ENCODE measurements around the gene C2orf49.
"Not testable (repeated sequence)": the region's sequence is repeated elsewhere in the genome, so short reads cannot be mapped to it uniquely, and the experiment has no call there.

C2orf49 gene

GRCh38 chr2:105320651-105321215 is 16.6 kb upstream of the C2orf49 start:
- H3K4me3 ChIP-seq (ENCODE audit: low read depth, low read length), result no peak overlapping the region

GRCh38 chr2:105321875-105322646 is 15.3 kb upstream of the C2orf49 start:
- no peak overlapping the region for H3K4me3 ChIP-seq (ENCODE audit: low read depth, low read length)

- no peak overlapping the region for H3K4me3 ChIP-seq (ENCODE audit: low read depth, low read length)
These were observed 14.2 kb upstream of the C2orf49 start for GRCh38 chr2:105323111-105323510.

GRCh38 chr2:105324101-105324500 is 13.2 kb upstream of the C2orf49 start:
- H3K4me3 ChIP-seq (ENCODE audit: low read depth, low read length), result no peak overlapping the region

- no peak overlapping the region for H3K4me3 ChIP-seq (ENCODE audit: low read depth, low read length)
These were observed 12.6 kb upstream of the C2orf49 start for GRCh38 chr2:105324732-105325131.

- H3K4me3 ChIP-seq (ENCODE audit: low read depth, low read length), result no peak overlapping the region
These were observed 11.9 kb upstream of the C2orf49 start for GRCh38 chr2:105325389-105325963.

GRCh38 chr2:105327271-105327670 is 10.1 kb upstream of the C2orf49 start:
- not testable (repeated sequence) for H3K4me3 ChIP-seq (ENCODE audit: low read depth, low read length)

- no peak overlapping the region for H3K4me3 ChIP-seq (ENCODE audit: low read depth, low read length)
These were observed 9.7 kb upstream of the C2orf49 start for GRCh38 chr2:105327690-105328089.

- peak overlapping the region; percentile 75 for H3K4me3 ChIP-seq (ENCODE audit: low read depth, low read length)
These were observed 8.8 kb upstream of the C2orf49 start for GRCh38 chr2:105328281-105329196.

GRCh38 chr2:105329197-105329554 is 8.2 kb upstream of the C2orf49 start:
- peak overlapping the region; percentile 75 for H3K4me3 ChIP-seq (ENCODE audit: low read depth, low read length)

GRCh38 chr2:105329561-105330495 is 7.5 kb upstream of the C2orf49 start, which contains the start of gene TGFBRAP1:
Gene TGFBRAP1, minus strand, starts transcription at chr2:105329735. Its CDS starts 21,434 bp downstream, at chr2:105308301.
- H3K4me3 ChIP-seq (ENCODE audit: low read depth, low read length), result peak within 1 kb of the TSS; percentile 75

- no peak overlapping the region for H3K4me3 ChIP-seq (ENCODE audit: low read depth, low read length)
These were observed 6.5 kb upstream of the C2orf49 start for GRCh38 chr2:105330681-105331375.

- H3K4me3 ChIP-seq (ENCODE audit: low read depth, low read length), result no peak overlapping the region
These were observed 3.1 kb upstream of the C2orf49 start for GRCh38 chr2:105334211-105334610.

GRCh38 chr2:105335469-105335868 is 1.9 kb upstream of the C2orf49 start:
- no peak overlapping the region for H3K4me3 ChIP-seq (ENCODE audit: low read depth, low read length)

GRCh38 chr2:105336786-105337121 is 586 bp upstream of the C2orf49 start:
- H3K4me3 ChIP-seq (ENCODE audit: low read depth, low read length), result peak overlapping the region; percentile 97

- H3K4me3 ChIP-seq (ENCODE audit: low read depth, low read length), result peak overlapping the region; percentile 97
These were observed 663 bp downstream of the C2orf49 start for GRCh38 chr2:105338020-105338385.

GRCh38 chr2:105339414-105339813 is 2.1 kb downstream of the C2orf49 start:
- no peak overlapping the region for H3K4me3 ChIP-seq (ENCODE audit: low read depth, low read length)

- no peak overlapping the region for H3K4me3 ChIP-seq (ENCODE audit: low read depth, low read length)
These were observed 7.5 kb downstream of the C2orf49 start for GRCh38 chr2:105344704-105345345.

- no peak overlapping the region for H3K4me3 ChIP-seq (ENCODE audit: low read depth, low read length)
These were observed 19.8 kb downstream of the C2orf49 start for GRCh38 chr2:105357122-105357521.
